Stimulated activated naive B cell treated with anti-CD40 and anti-IgM and Interleukin-4, amounts not matched to agents 10 μg/mL and 1 μg/mL and 100 μg/mL, for 72 hours (primary cell): ENCODE data around the gene PVALB.

ENCODE experiments used
- ATAC-seq, 2 donors: fragments of 150-1000 bp; cut with Tn5 transposase; replicated peaks; 2 replicates each; pipeline ENCODE4 v1.10.0; 2021; ENCODE audit warnings: moderate library complexity in 1 of 2
- DNase-seq: peaks from one replicate; pipeline ENCODE4 v3.0.0; 2021
- H3K27ac Mint-ChIP-seq: one replicate; pipeline ENCODE4 v1.8.0; 2022; ENCODE audit warnings: mild to moderate bottlenecking, mixed read lengths
- H3K27me3 Mint-ChIP-seq, 2 donors: one replicate each; pipeline ENCODE4 v1.8.0; 2022; ENCODE audit warnings: mixed read lengths in 2 of 2
- H3K36me3 Mint-ChIP-seq, 2 donors: one replicate each; pipeline ENCODE4 v1.8.0; 2022; ENCODE audit warnings: mixed read lengths in 2 of 2, mild to moderate bottlenecking in 1 of 2
- H3K4me1 Mint-ChIP-seq, 2 donors: one replicate each; pipeline ENCODE4 v1.8.0; 2022; ENCODE audit warnings: mixed read lengths in 2 of 2, mild to moderate bottlenecking in 1 of 2
- H3K4me3 Mint-ChIP-seq, 2 donors: one replicate each; pipeline ENCODE4 v1.8.0; 2022; ENCODE audit warnings: mild to moderate bottlenecking in 2 of 2, mixed read lengths in 2 of 2, moderate library complexity in 1 of 2
- H3K9me3 Mint-ChIP-seq, 2 donors: one replicate each; pipeline ENCODE4 v1.8.0; 2022; ENCODE audit warnings: mixed read lengths in 2 of 2, mild to moderate bottlenecking in 1 of 2

Gene PVALB

GRCh38 chr22:36769541-36770512, 47.0 kb downstream of the PVALB start:
- peaks cover 31 to 35% of the 10 kb centered on the region in 2 donors for H3K36me3 Mint-ChIP-seq
- no peaks in the 10 kb centered on the region for H3K9me3 Mint-ChIP-seq
- no peak overlapping the region for H3K27ac Mint-ChIP-seq
- ATAC-seq (no peak), DNase-seq (no peak)
- no peak overlapping the region for H3K4me3 Mint-ChIP-seq
- peaks cover 0 to 5% of the 10 kb centered on the region in 2 donors for H3K27me3 Mint-ChIP-seq
- peaks cover 9 to 35% of the 10 kb centered on the region in 2 donors for H3K4me1 Mint-ChIP-seq

DNA sequence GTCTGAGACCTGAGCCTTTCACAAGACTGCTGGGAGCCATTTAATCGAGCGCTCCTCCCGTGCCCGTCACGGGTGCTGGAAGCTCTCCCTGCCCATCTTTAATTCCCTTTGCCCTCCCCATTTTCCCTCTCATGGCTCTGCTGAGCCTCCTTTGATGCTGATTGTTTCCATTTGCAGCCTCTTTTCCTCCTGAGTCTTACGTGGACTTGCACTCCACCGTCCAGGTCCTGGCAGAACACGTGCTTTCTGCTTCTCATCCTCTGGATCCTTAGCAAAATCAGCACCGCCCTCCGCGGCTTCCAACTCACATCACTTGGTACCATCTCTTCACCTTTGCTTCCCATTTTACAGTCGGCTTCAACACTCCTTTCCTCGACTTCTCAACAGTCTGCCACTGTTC, 48.2 kb downstream of the PVALB start:
- no peak overlapping the region for H3K4me3 Mint-ChIP-seq
- ATAC-seq (no peak), DNase-seq (no peak)
- H3K27me3 Mint-ChIP-seq: peaks cover 0 to 5% of the 10 kb centered on the region in 2 donors
- no peaks in the 10 kb centered on the region for H3K9me3 Mint-ChIP-seq
- H3K27ac Mint-ChIP-seq: no peak overlapping the region
- H3K4me1 Mint-ChIP-seq: peaks cover 9 to 35% of the 10 kb centered on the region in 2 donors
- peaks cover 40 to 44% of the 10 kb centered on the region in 2 donors for H3K36me3 Mint-ChIP-seq

DNA sequence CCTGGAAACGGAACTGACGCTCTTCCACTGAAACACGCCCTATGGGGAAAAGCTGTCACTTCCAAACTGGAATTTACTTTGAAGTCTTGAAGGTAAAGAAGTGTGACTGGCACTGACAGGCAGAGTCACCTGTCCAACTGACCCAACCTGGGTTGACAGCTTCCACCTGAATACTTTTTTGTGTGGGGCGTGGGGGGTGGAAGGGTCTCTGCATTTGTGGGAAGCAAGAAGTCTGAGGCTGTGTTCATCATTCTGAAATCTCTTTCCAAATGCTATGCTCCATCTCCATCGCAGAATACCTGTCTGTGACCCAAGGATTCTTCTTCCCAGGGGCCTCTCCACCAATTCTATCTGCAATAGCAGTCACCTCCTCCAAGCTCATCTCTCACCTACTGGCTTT, 48.7 kb downstream of the PVALB start:
- Mint-ChIP-seq H3K36me3 (peaks cover 44 to 45% of the 10 kb centered on the region in 2 donors), H3K27ac (no peak overlapping the region), H3K4me1 (peaks cover 9 to 35% of the 10 kb centered on the region in 2 donors), H3K9me3 (no peaks in the 10 kb centered on the region), H3K4me3 (no peak overlapping the region), H3K27me3 (peaks cover 0 to 5% of the 10 kb centered on the region in 2 donors)
- no peak for ATAC-seq
- DNase-seq: no peak

GRCh38 chr22:36767035-36767775, 49.6 kb downstream of the PVALB start:
- DNase-seq: no peak
- no peak overlapping the region for H3K27ac Mint-ChIP-seq
- peaks cover 51 to 54% of the 10 kb centered on the region in 2 donors for H3K36me3 Mint-ChIP-seq
- peaks cover 0 to 5% of the 10 kb centered on the region in 2 donors for H3K27me3 Mint-ChIP-seq
- no peak for ATAC-seq
- H3K4me1 Mint-ChIP-seq: peaks cover 9 to 35% of the 10 kb centered on the region in 2 donors
- H3K4me3 Mint-ChIP-seq: no peak overlapping the region
- H3K9me3 Mint-ChIP-seq: no peaks in the 10 kb centered on the region

DNA sequence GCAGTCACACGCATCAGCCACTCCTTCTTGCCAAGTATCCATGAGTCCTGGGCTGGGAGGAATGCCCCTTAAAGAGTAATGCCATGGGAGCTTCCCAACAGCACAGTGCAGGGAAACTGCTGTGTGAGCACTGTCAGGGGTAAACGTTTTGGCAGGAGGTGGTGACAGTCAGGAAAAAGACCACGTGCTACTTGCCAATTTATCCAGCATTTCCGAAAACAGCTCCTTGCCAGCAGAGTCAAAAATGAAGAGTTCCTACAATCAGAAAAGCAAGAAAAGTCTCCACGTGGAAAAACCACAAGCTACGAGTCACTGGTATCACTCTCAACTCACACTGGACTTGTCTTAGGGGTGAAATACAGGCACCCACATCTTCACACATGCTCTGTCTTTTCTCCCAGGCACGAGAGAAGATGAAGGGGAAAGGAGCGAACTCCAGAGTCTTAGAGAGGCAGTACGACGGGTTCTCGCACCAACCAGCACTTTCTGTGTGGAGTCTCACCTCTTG, 50.8 kb downstream of the PVALB start:
- DNase-seq: no peak
- Mint-ChIP-seq H3K4me1 (peaks cover 3 to 26% of the 10 kb centered on the region in 2 donors), H3K4me3 (no peak overlapping the region), H3K27ac (no peak overlapping the region), H3K36me3 (peaks cover 44 to 50% of the 10 kb centered on the region in 2 donors), H3K27me3 (peaks cover 0 to 5% of the 10 kb centered on the region in 2 donors), H3K9me3 (no peaks in the 10 kb centered on the region)
- no peak for ATAC-seq

DNA sequence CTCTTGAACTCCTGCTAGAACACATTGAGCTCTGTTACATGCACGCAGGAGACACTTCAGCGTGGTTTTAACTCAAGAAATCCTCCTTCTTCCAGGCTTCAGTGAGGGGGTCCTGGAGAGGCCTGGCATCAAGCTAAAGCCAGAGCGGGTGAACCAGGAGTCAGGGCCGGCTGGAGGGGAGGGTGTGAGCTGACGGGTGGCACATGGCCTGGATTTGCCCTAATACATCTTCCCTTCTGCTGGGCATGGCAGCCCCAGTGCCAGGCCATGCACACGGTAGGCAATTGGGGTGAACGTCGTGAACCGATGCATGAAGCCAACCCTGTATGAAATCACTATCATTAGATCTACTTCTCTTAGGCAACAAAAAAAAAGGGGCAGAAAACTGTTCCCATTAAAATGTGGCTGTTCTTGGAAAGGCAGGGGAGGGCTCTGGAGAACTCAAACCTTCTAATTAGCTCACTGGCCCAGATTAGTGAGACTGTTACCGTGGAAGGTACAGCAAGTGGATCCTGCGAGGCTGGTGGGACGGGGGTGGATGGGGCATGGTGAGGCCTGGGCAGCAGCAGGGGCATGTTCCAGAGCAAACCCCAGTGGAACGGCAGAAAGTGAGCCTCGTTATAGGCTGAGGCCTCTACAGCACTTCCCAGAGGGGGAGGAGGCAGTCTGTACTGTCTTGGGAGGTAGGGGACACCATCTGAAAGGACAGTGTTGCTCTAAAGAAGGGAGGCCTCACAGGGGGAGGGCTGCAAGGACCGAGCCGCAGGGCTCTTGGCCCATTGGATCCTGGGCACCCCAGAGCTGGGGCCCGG, 51.5 kb downstream of the PVALB start:
- no peaks in the 10 kb centered on the region for H3K9me3 Mint-ChIP-seq
- DNase-seq (no peak), ATAC-seq (no peak)
- H3K27ac Mint-ChIP-seq: no peak overlapping the region
- H3K27me3 Mint-ChIP-seq: no peaks in the 10 kb centered on the region
- peaks cover 3 to 19% of the 10 kb centered on the region in 2 donors for H3K4me1 Mint-ChIP-seq
- no peak overlapping the region for H3K4me3 Mint-ChIP-seq
- H3K36me3 Mint-ChIP-seq: peaks cover 39 to 45% of the 10 kb centered on the region in 2 donors

- H3K4me3 Mint-ChIP-seq: no peak overlapping the region
- H3K4me1 Mint-ChIP-seq: peaks cover 3 to 16% of the 10 kb centered on the region in 2 donors
- H3K36me3 Mint-ChIP-seq: peaks cover 39 to 45% of the 10 kb centered on the region in 2 donors
- no peaks in the 10 kb centered on the region for H3K9me3 Mint-ChIP-seq
- no peaks in the 10 kb centered on the region for H3K27me3 Mint-ChIP-seq
- no peak for DNase-seq
- no peak overlapping the region for H3K27ac Mint-ChIP-seq
- ATAC-seq: no peak
Measured at GRCh38 chr22:36764641-36765040, 52.2 kb downstream of the PVALB start.

DNA sequence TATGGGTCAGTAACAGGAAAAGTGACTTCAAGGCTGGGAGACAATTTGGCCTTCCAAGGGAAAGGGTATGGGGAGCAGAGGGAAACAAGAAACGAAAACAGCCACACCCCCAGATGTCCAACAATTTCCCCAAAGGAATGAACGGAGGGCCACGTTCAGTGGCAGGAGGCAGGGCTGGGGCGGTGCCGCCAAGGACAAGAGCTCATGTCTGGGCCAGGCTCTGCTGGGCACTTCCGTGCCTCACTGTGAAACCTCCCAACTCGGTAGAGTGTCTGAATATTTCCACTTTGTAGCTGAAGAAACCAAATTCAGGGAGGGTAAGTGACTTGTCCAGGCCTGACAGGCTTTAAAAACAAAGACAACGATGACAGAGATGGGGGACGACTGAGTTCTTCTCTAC, 52.8 kb downstream of the PVALB start:
- no peaks in the 10 kb centered on the region for H3K9me3 Mint-ChIP-seq
- ATAC-seq (no peak), DNase-seq (no peak)
- peaks cover 38 to 44% of the 10 kb centered on the region in 2 donors for H3K36me3 Mint-ChIP-seq
- H3K27ac Mint-ChIP-seq: no peak overlapping the region
- H3K4me3 Mint-ChIP-seq: no peak overlapping the region
- H3K4me1 Mint-ChIP-seq: peaks cover 3 to 16% of the 10 kb centered on the region in 2 donors
- no peaks in the 10 kb centered on the region for H3K27me3 Mint-ChIP-seq

DNA sequence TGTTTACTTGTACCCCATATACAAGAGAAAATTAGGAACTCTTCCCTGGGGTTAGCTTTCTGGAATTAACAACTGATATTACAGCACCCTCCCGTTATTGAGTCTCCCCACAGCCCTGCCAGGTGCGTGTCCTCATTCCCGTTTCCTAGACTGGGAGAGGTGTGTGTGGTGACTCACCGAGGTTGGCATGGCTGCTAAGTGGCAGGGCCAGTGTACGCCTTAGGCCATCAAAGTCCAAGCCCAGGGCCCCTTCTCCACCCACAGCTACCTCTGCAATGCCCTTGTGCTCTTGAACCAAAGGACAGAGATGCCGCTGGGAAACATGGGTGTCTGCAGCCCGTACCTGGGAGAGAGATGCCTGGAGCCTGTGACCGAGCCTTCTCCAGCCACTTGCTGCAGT, 53.3 kb downstream of the PVALB start:
- no peak overlapping the region for H3K27ac Mint-ChIP-seq
- no peak for DNase-seq
- H3K4me1 Mint-ChIP-seq: peaks cover 3 to 16% of the 10 kb centered on the region in 2 donors
- no peak for ATAC-seq
- no peaks in the 10 kb centered on the region for H3K9me3 Mint-ChIP-seq
- H3K27me3 Mint-ChIP-seq: no peaks in the 10 kb centered on the region
- H3K36me3 Mint-ChIP-seq: peaks cover 38 to 43% of the 10 kb centered on the region in 2 donors
- H3K4me3 Mint-ChIP-seq: no peak overlapping the region

GRCh38 chr22:36762687-36763260, 54.1 kb downstream of the PVALB start:
- Mint-ChIP-seq H3K4me1 (peaks cover 3 to 16% of the 10 kb centered on the region in 2 donors), H3K9me3 (no peaks in the 10 kb centered on the region), H3K36me3 (peaks cover 38 to 43% of the 10 kb centered on the region in 2 donors), H3K27ac (no peak overlapping the region), H3K27me3 (no peaks in the 10 kb centered on the region), H3K4me3 (no peak overlapping the region)
- DNase-seq (no peak), ATAC-seq (no peak)

- Mint-ChIP-seq H3K27ac (no peak overlapping the region), H3K9me3 (no peaks in the 10 kb centered on the region), H3K4me1 (peaks cover 2 to 20% of the 10 kb centered on the region in 2 donors), H3K27me3 (no peaks in the 10 kb centered on the region), H3K4me3 (no peak overlapping the region), H3K36me3 (peaks cover 32 to 38% of the 10 kb centered on the region in 2 donors)
- DNase-seq (no peak), ATAC-seq (no peak)
Measured at GRCh38 chr22:36761553-36762240, 55.1 kb downstream of the PVALB start.

GRCh38 chr22:36760786-36761185, 56.0 kb downstream of the PVALB start:
- Mint-ChIP-seq H3K4me3 (no peak overlapping the region), H3K9me3 (no peaks in the 10 kb centered on the region), H3K27me3 (no peaks in the 10 kb centered on the region), H3K4me1 (peaks cover 2 to 12% of the 10 kb centered on the region in 2 donors), H3K27ac (no peak overlapping the region), H3K36me3 (peaks cover 28 to 36% of the 10 kb centered on the region in 2 donors)
- DNase-seq (no peak), ATAC-seq (no peak)
